GM18526 (cell line): ENCODE results near the gene TYMS.

Source experiments
- POLR2A ChIP-seq: IDR thresholded peaks from 3 replicates; pipeline ENCODE4 v1.6.1; 2011; ENCODE audit not compliant: insufficient read length; ENCODE audit errors: extremely low read depth

Gene TYMS

GRCh38 chr18:659597-659996 is 2.1 kb downstream of the TYMS start:
- TF ChIP-seq POLR2A, result no peak

DNA sequence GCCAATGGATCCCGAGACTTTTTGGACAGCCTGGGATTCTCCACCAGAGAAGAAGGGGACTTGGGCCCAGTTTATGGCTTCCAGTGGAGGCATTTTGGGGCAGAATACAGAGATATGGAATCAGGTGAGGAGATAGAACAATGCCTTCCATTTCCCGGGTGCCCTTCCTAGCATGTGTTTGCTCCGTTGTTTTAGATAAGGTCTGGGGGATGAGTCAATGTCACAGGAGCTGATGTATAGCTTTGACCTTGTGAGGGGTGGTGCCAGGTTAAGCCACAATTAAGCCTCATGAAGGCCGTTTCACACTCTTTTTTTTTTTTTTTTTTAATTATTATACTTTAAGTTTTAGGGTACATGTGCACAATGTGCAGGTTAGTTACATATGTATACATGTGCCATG is 4.7 kb downstream of the TYMS start:
- no peak for TF ChIP-seq POLR2A

GRCh38 chr18:666177-666576 is 8.7 kb downstream of the TYMS start:
- no peak for TF ChIP-seq POLR2A

DNA sequence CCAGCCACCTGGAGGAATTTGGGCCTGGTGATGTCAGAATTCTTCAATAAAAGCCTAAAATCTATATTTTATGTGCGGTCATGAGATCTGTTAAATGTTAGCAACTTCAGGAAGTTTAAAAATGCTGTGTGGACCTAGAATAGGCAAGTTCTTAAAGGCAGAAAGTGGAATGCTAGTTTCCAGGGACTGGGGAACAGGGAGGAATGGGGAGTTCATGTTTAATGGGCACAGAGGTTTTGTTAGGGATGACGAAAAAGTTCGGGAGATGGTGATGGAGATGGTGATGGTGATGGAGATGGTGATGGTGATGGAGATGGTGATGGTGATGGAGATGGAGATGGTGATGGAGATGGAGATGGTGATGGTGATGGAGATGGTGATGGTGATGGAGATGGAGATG is 9.2 kb downstream of the TYMS start:
- TF ChIP-seq POLR2A, result no peak

GRCh38 chr18:668260-668659 is 10.8 kb downstream of the TYMS start:
- TF ChIP-seq POLR2A, result no peak

GRCh38 chr18:669077-669476 is 11.6 kb downstream of the TYMS start:
- TF ChIP-seq POLR2A, result no peak

GRCh38 chr18:670522-670921 is 13.1 kb downstream of the TYMS start:
- TF ChIP-seq POLR2A, result no peak

DNA sequence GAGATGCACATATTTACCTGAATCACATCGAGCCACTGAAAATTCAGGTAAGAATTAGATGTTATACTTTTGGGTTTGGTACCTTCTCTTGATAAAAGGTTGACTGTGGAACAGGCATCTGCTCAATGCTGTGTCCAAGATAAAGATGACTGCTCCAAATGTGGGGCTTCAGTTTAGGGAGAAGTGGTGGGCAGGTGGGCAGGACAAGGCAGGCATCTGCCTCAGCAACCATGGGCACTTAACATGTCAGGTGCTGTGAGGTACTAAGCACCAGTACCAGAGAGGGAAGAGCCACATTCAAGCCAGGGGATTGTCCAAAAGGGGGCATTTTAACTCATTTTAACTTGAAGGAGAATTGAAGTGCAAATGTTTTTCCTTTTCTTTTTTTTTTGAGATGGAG is 14.0 kb downstream of the TYMS start:
- TF ChIP-seq POLR2A, result no peak

- no peak for TF ChIP-seq POLR2A
These were observed 15.9 kb downstream of the TYMS start for GRCh38 chr18:673317-673716.

GRCh38 chr18:673769-674168 is 16.3 kb downstream of the TYMS start:
- TF ChIP-seq POLR2A, result no peak

DNA sequence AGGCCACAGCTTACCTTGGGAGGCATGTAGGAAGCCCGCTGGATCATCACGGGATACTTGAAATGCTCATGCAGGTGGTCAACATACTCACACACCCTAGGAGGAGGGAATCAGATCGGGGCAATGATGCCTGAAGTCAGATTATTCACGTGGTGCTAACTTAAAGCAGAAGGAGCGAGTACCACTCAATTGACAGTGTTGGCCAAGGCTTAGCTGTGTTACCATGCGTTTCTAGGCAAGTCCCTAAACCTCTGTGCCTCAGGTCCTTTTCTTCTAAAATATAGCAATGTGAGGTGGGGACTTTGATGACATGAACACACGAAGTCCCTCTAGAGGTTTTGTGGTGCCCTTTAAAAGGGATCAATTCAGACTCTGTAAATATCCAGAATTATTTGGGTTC is 17.9 kb downstream of the TYMS start:
- TF ChIP-seq POLR2A, result no peak

DNA sequence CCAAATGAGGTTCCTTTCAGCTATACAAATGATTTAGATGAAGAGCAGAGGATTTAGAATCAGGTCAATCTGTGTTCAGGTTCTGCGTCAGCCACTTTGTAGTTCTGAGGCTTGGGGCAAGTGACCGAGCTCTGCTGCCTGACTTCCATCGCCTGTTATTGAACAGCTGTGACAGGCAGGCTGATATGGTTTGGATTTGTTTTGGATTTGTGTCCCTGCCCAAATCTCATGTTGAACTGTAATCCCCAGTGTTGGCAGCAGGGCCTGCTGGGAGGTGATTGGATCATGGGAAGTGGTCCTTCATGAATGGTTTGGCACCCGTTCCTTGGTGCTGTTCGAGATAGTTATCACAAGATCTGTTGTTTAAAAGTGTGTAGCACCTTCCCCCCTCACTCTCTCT is 18.6 kb downstream of the TYMS start:
- TF ChIP-seq POLR2A, result no peak

- no peak for TF ChIP-seq POLR2A
These were observed 19.3 kb downstream of the TYMS start for GRCh38 chr18:676736-677135.

GRCh38 chr18:677145-677544 is 19.7 kb downstream of the TYMS start:
- TF ChIP-seq POLR2A, result no peak

DNA sequence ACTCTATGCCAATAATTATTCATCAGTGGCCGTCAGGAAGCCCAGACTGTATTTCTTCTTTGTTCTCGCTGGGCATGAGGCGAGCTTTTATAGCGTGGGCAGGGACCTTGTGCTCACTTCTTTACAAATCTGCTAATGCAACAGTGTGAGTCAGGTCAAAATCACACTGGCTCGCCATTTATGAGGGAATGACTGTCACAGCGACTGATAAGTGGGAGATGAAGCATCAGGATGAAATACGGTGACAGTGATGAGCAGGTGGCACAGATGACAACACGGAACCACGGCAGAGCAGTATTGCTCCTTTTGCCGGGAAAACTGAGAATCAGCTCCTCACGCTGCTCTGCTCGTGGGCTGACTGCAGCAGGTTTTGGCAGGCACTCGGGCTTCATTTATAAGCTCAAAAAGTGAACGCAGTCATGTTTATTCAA is 20.5 kb downstream of the TYMS start:
- no peak for TF ChIP-seq POLR2A

DNA sequence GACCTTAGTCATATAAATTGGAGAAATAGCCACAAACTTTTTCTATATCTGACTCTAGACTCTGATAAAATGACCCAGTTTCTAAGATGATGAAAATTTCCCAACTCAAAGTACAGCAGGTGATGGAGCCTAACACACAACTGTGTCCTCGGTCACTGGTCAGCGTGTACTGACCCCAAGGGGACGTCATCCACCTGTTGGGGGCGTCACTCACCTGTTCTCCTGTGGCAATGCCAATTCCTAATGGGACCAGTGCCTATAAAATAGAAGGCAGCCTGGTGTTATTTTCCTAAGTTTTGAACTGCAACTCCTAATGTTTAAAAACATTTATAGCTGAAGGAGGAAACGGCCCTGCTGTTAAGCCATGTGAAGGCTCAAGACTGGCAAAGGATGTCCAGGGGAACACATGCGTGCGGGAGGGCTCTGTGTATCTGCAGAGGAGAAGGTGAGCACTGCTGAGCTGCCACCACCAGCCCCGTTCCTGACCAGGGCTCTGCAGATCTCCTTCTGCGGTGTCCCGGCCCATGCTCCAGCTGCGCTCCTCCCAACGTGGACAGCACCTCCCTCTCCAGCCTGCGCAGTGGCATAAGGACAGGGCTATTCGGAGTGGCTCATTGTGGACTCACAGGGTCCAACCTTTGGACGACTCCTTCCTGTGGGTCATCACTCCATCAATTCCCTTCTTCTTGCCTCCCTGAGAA is 21.2 kb downstream of the TYMS start:
- TF ChIP-seq POLR2A, result no peak

DNA sequence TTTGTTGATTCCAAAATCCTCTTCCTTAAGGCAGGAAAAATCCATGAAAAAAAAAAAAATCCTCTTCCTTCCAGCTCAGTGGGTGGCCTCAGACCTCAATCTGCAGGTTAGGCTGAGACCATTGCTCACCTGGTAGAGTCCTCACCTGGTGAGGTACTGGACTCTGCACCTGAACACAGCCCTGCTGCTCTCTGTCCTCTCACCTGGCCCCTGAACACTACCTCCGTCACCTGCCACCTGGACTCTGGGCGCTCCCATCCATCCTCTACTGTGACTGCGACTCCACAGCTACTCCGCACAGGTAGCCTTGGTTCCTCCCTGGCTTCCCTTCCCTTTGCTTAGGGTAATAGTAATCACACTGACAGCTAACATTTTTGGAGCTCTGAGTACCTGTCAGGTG is 22.1 kb downstream of the TYMS start:
- no peak for TF ChIP-seq POLR2A
